ENCODE results near the gene GLRA3. TPM values are rescaled to one million over a fixed set of nuclear protein-coding genes. Genes with fewer than 3 reads are reported as not detected.

Gene GLRA3
- total RNA-seq, 1 donor from 2014 or later = not detected

GRCh38 chr4:174763454-174764104 lies 65.5 kb downstream of the GLRA3 start:
- Histone ChIP-seq H3K36me3 (no peaks in the 10 kb centered on the region), H3K4me3 (no peak overlapping the region), H3K27me3 (ENCODE audit: low read depth) (no peaks in the 10 kb centered on the region), H3K4me1 (no peaks in the 10 kb centered on the region), H3K9me3 (replicated peaks) (peaks cover 8% of the 10 kb centered on the region), H3K27ac (replicated peaks) (no peak overlapping the region)
- no peak for TF ChIP-seq CTCF (IDR thresholded peaks at IDR 0.05; ENCODE audit: borderline replicate concordance)
- intact Hi-C loops (cut with micrococcal nuclease) = loop anchor here (5.0 kb wide), 1 partner anchor 774 kb away; no protein-coding TSS in a partner anchor
- DNase-seq = no peak

DNA sequence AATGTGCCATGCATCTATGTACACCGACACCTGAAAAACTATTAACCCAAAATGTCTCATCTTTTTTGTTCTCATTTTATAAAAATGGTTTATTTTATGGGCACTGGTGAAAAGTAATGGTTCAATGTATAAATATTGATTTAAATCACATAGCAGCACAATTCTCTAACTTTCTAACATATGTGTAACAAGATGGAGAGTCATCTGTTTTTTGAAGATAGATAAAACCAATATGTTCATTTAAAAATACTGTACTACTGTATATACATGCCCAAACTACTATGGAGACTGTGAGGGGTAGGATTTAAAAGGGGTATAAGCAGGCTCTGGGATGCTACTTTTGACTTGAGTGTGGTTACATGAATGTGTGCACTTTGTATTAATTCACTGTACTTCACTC lies 67.6 kb downstream of the GLRA3 start:
- no peak for TF ChIP-seq CTCF (IDR thresholded peaks at IDR 0.05; ENCODE audit: borderline replicate concordance)
- Histone ChIP-seq H3K4me1 (no peaks in the 10 kb centered on the region), H3K27ac (replicated peaks) (no peak overlapping the region), H3K4me3 (no peak overlapping the region), H3K9me3 (replicated peaks) (peaks cover 9% of the 10 kb centered on the region), H3K27me3 (ENCODE audit: low read depth) (no peaks in the 10 kb centered on the region), H3K36me3 (no peaks in the 10 kb centered on the region)
- no peak for DNase-seq
- intact Hi-C loops (cut with micrococcal nuclease) = loop anchor here (5.0 kb wide), 1 partner anchor 776 kb away; no protein-coding TSS in a partner anchor

DNA sequence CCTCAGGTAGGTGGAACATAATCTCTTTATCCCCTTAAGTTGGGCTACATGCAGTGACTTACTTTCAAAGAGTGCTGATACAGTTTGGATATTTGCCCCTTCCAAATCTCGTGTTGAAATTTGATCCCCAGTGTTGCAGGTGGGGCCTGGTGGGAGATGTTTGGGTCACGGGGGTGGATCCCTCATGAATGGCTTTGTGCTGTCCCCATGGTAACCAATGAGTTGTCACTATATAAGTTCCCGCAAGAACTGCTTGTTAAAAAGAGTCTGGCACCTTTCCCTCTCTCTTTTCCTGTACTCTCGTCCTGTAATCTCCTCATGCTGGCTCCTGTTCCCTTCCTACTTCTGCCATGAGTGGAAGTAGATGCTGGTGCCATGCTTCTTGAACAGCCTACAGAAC lies 71.3 kb downstream of the GLRA3 start:
- H3K27ac ChIP-seq (replicated peaks) = no peak overlapping the region
- H3K9me3 ChIP-seq (replicated peaks) = peaks cover 9% of the 10 kb centered on the region
- TF ChIP-seq CTCF (IDR thresholded peaks at IDR 0.05; ENCODE audit: borderline replicate concordance) = no peak
- intact Hi-C loops (cut with micrococcal nuclease) = no loop called here
- no peak for DNase-seq
- no peaks in the 10 kb centered on the region for H3K36me3 ChIP-seq
- no peak overlapping the region for H3K4me3 ChIP-seq
- no peaks in the 10 kb centered on the region for H3K27me3 ChIP-seq (ENCODE audit: low read depth)
- no peaks in the 10 kb centered on the region for H3K4me1 ChIP-seq

DNA sequence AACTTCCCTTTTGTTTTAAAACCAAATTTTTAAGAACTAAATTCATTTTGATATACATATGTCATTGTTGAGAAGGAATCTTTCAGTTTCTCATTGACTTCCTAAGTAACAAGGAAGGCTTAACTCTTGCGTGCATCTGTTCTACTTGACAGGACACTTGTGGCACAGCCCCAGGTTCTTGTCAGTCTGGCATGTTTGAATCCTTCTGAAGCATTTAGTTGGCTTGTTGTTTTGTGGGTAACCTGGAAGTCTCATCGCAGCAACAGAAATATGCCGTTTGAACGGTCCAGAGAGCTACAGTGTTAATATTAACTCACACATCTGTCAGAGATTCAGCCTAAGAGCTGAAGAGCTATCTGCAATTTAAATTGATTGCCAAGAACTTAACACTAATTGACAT lies 76.0 kb downstream of the GLRA3 start:
- no peaks in the 10 kb centered on the region for H3K4me1 ChIP-seq
- DNase-seq = no peak
- intact Hi-C loops (cut with micrococcal nuclease) = no loop called here
- TF ChIP-seq CTCF (IDR thresholded peaks at IDR 0.05; ENCODE audit: borderline replicate concordance) = no peak
- no peaks in the 10 kb centered on the region for H3K9me3 ChIP-seq (replicated peaks)
- H3K27me3 ChIP-seq (ENCODE audit: low read depth) = no peaks in the 10 kb centered on the region
- H3K36me3 ChIP-seq = no peaks in the 10 kb centered on the region
- H3K4me3 ChIP-seq = no peak overlapping the region
- no peak overlapping the region for H3K27ac ChIP-seq (replicated peaks)

DNA sequence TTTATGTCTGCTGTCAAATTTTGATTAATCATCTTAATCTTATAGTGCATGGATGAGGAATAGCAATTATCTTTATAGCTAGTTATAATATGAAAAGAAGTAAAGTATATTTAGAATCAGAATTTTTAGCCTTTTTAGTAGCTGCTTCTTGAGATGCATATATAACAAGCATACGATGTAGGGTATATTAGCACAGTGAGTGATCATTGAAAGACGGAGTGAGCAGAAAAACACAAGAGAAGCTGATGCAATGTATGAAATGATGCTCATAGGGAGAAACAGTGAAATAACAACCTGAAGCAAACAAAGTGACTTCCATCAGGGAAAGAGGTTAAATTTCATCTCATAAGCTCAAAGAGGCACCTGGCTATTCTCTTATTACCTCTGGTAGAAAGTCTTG lies 77.0 kb downstream of the GLRA3 start:
- no peak for TF ChIP-seq CTCF (IDR thresholded peaks at IDR 0.05; ENCODE audit: borderline replicate concordance)
- Histone ChIP-seq H3K27ac (replicated peaks) (no peak overlapping the region), H3K4me1 (no peaks in the 10 kb centered on the region), H3K27me3 (ENCODE audit: low read depth) (no peaks in the 10 kb centered on the region), H3K4me3 (no peak overlapping the region), H3K36me3 (no peaks in the 10 kb centered on the region), H3K9me3 (replicated peaks) (no peaks in the 10 kb centered on the region)
- no peak for DNase-seq
- intact Hi-C loops (cut with micrococcal nuclease) = no loop called here
